Ovary (tissue), 3 donors: ENCODE measurements around the gene HHAT.

ENCODE experiments used
- CTCF ChIP-seq, 3 donors: fragments of 450-650 bp in 2 of 3; fragments of 200-600 bp in 1 of 3; IDR thresholded peaks; one replicate each; pipeline versions ENCODE4 v1.5.1 to v1.8.0; 2016 to 2022; ENCODE audit warnings: antibody characterized with exemption in 3 of 3, mild to moderate bottlenecking in 1 of 3
- POLR2A ChIP-seq: fragments of 450-650 bp; IDR thresholded peaks from one replicate; pipeline ENCODE4 v1.6.1; 2017; ENCODE audit warnings: antibody characterized with exemption, mild to moderate bottlenecking, moderate library complexity
- donor health status: DM: no; HTN: no; CAD: no.

- TF ChIP-seq CTCF (IDR thresholded peaks at IDR 0.05) (no peak), POLR2A (no peak)
These were observed 207.7 kb downstream of the HHAT start for GRCh38 chr1:210536254-210536961.
